Activated gamma-delta T cell (primary cell): ENCODE measurements around the gene SPATA3.

Experiments used
- DNase-seq: peaks from one replicate; lab custom pipeline; 2025; lab: John Stamatoyannopoulos, UW

SPATA3 gene

GRCh38 chr2:231029563-231029962 is 33.6 kb downstream of the SPATA3 start:
- DNase-seq: no peak

GRCh38 chr2:231030725-231031124 is 34.8 kb downstream of the SPATA3 start:
- no peak for DNase-seq

GRCh38 chr2:231032575-231033140 is 36.7 kb downstream of the SPATA3 start:
- DNase-seq: no peak

GRCh38 chr2:231033147-231034132 is 37.5 kb downstream of the SPATA3 start:
- no peak for DNase-seq

- no peak for DNase-seq
These were observed 38.5 kb downstream of the SPATA3 start for GRCh38 chr2:231034291-231034882.

- no peak for DNase-seq
These were observed 40.2 kb downstream of the SPATA3 start for GRCh38 chr2:231036131-231036530.

GRCh38 chr2:231036578-231037106 is 40.7 kb downstream of the SPATA3 start:
- DNase-seq: no peak

GRCh38 chr2:231037202-231037730 is 41.3 kb downstream of the SPATA3 start, which contains the start of gene C2orf72:
C2orf72 (plus strand) TSS chr2:231037523; CDS start chr2:231037566, 43 bp downstream.
- DNase-seq: no peak

GRCh38 chr2:231037731-231038482 is 42.0 kb downstream of the SPATA3 start:
- no peak for DNase-seq

GRCh38 chr2:231038483-231039293 is 42.8 kb downstream of the SPATA3 start:
- no peak for DNase-seq

GRCh38 chr2:231039294-231039664 is 43.4 kb downstream of the SPATA3 start:
- DNase-seq: no peak

- no peak for DNase-seq
These were observed 44.0 kb downstream of the SPATA3 start for GRCh38 chr2:231039821-231040364.

- no peak for DNase-seq
These were observed 45.3 kb downstream of the SPATA3 start for GRCh38 chr2:231041061-231041689.

GRCh38 chr2:231043796-231044195 is 47.9 kb downstream of the SPATA3 start:
- no peak for DNase-seq

- DNase-seq: no peak
These were observed 51.0 kb downstream of the SPATA3 start for GRCh38 chr2:231046916-231047273.

- no peak for DNase-seq
These were observed 51.5 kb downstream of the SPATA3 start for GRCh38 chr2:231047274-231047922.

GRCh38 chr2:231047923-231048915 is 52.3 kb downstream of the SPATA3 start:
- DNase-seq: no peak
